Kasumi-1 (cell line): ENCODE data around the gene CEACAM3.

Source experiments
- DNase-seq, 2 experiments: peaks; one replicate each; lab custom pipeline; 2025; lab: John Stamatoyannopoulos, UW

Gene CEACAM3

GRCh38 chr19:41844601-41845000 is 48.2 kb downstream of the CEACAM3 start, which contains the start of gene LYPD4:
Gene LYPD4, minus strand, starts transcription at chr19:41844683. Its CDS starts 5,398 bp downstream, at chr19:41839285.
- DNase-seq: no peak

GRCh38 chr19:41845001-41845050 is 48.4 kb downstream of the CEACAM3 start, which contains the start of gene DMRTC2:
Gene DMRTC2, plus strand, starts transcription at chr19:41845042. Its CDS starts 2,387 bp downstream, at chr19:41847429.
- no peak for DNase-seq

GRCh38 chr19:41845051-41845590 is 48.7 kb downstream of the CEACAM3 start:
- no peak for DNase-seq

- DNase-seq: no peak
These were observed 51.1 kb downstream of the CEACAM3 start for GRCh38 chr19:41847351-41848105.

GRCh38 chr19:41848666-41849065 is 52.3 kb downstream of the CEACAM3 start:
- no peak for DNase-seq

- DNase-seq: no peak
These were observed 52.7 kb downstream of the CEACAM3 start for GRCh38 chr19:41849067-41849466.

GRCh38 chr19:41850381-41850780 is 54.0 kb downstream of the CEACAM3 start:
- no peak for DNase-seq

GRCh38 chr19:41851456-41851855 is 55.1 kb downstream of the CEACAM3 start:
- no peak for DNase-seq

- DNase-seq: no peak
These were observed 57.0 kb downstream of the CEACAM3 start for GRCh38 chr19:41853344-41853743.

GRCh38 chr19:41853768-41854167 is 57.4 kb downstream of the CEACAM3 start:
- no peak for DNase-seq

GRCh38 chr19:41859213-41859617 is 62.8 kb downstream of the CEACAM3 start:
- DNase-seq: no peak

GRCh38 chr19:41859618-41860418 is 63.4 kb downstream of the CEACAM3 start, which contains the start of gene RPS19:
Gene RPS19, plus strand, starts transcription at chr19:41860255. Its CDS starts 520 bp downstream, at chr19:41860775.
- peak; percentile 98 to 99 for DNase-seq

- no peak for DNase-seq
These were observed 64.2 kb downstream of the CEACAM3 start for GRCh38 chr19:41860419-41861115.
